HG02763 (cell line): ENCODE data around the gene AKAP11.
A peak's percentile ranks its signal among the peaks of the same experiment; 100 is the strongest.

Experiments
- ATAC-seq: cut with Tn5 transposase; IDR thresholded peaks from one replicate; pipeline ENCODE4 v1.9.1; 2021; ENCODE audit warnings: mild to moderate bottlenecking, moderate library complexity; ENCODE audit not compliant: unreplicated experiment

The AKAP11 gene

GRCh38 chr13:42333613-42334328 lies 61.8 kb downstream of the AKAP11 start:
- ATAC-seq = peak; percentile 63

GRCh38 chr13:42334329-42334706 lies 62.4 kb downstream of the AKAP11 start:
- ATAC-seq = peak; percentile 10

- ATAC-seq = no peak
Measured at GRCh38 chr13:42337808-42338600, 66.1 kb downstream of the AKAP11 start.

- no peak for ATAC-seq
Measured at GRCh38 chr13:42345367-42345766, 73.4 kb downstream of the AKAP11 start.

GRCh38 chr13:42348576-42348975 lies 76.6 kb downstream of the AKAP11 start:
- ATAC-seq = no peak

GRCh38 chr13:42350141-42350540 lies 78.2 kb downstream of the AKAP11 start:
- ATAC-seq = no peak

- no peak for ATAC-seq
Measured at GRCh38 chr13:42354241-42355091, 82.5 kb downstream of the AKAP11 start.

- no peak for ATAC-seq
Measured at GRCh38 chr13:42355092-42355485, 83.1 kb downstream of the AKAP11 start.

- no peak for ATAC-seq
Measured at GRCh38 chr13:42355491-42356183, 83.7 kb downstream of the AKAP11 start.

- no peak for ATAC-seq
Measured at GRCh38 chr13:42356184-42356575, 84.2 kb downstream of the AKAP11 start.

GRCh38 chr13:42360046-42360574 lies 88.2 kb downstream of the AKAP11 start:
- no peak for ATAC-seq

GRCh38 chr13:42361701-42362100 lies 89.7 kb downstream of the AKAP11 start:
- ATAC-seq = no peak

- no peak for ATAC-seq
Measured at GRCh38 chr13:42363941-42364612, 92.1 kb downstream of the AKAP11 start.

- ATAC-seq = no peak
Measured at GRCh38 chr13:42364613-42365000, 92.7 kb downstream of the AKAP11 start.

- ATAC-seq = no peak
Measured at GRCh38 chr13:42367831-42368230, 95.9 kb downstream of the AKAP11 start.

GRCh38 chr13:42369071-42369797 lies 97.3 kb downstream of the AKAP11 start:
- no peak for ATAC-seq

GRCh38 chr13:42370229-42370628 lies 98.3 kb downstream of the AKAP11 start:
- ATAC-seq = no peak
